HPDE6-E6E7 (cell line): ENCODE data around the gene PPAN.

ENCODE experiments used
- DNase-seq: peaks from one replicate; pipeline ENCODE4 v3.0.0; 2011; ENCODE audit warnings: missing footprints; ENCODE audit errors: extremely low spot score

The PPAN gene

GRCh38 chr19:10141479-10141878 lies 35.3 kb downstream of the PPAN start:
- no peak for DNase-seq

- DNase-seq = no peak
Measured at GRCh38 chr19:10141973-10142372, 35.8 kb downstream of the PPAN start.

- no peak for DNase-seq
Measured at GRCh38 chr19:10142701-10143375, 36.7 kb downstream of the PPAN start.

GRCh38 chr19:10143681-10144080 lies 37.5 kb downstream of the PPAN start:
- DNase-seq = no peak

GRCh38 chr19:10144361-10144760 lies 38.2 kb downstream of the PPAN start:
- no peak for DNase-seq

- no peak for DNase-seq
Measured at GRCh38 chr19:10145031-10145430, 38.9 kb downstream of the PPAN start.

GRCh38 chr19:10146142-10146541 lies 40.0 kb downstream of the PPAN start:
- DNase-seq = no peak

- no peak for DNase-seq
Measured at GRCh38 chr19:10149427-10149826, 43.3 kb downstream of the PPAN start.

GRCh38 chr19:10151521-10151920 lies 45.4 kb downstream of the PPAN start:
- DNase-seq = no peak

GRCh38 chr19:10152100-10152499 lies 45.9 kb downstream of the PPAN start:
- DNase-seq = no peak

- no peak for DNase-seq
Measured at GRCh38 chr19:10155839-10156238, 49.7 kb downstream of the PPAN start.

GRCh38 chr19:10158071-10158470 lies 51.9 kb downstream of the PPAN start:
- DNase-seq = no peak

GRCh38 chr19:10158485-10158884 lies 52.3 kb downstream of the PPAN start:
- no peak for DNase-seq

GRCh38 chr19:10159610-10160009 lies 53.4 kb downstream of the PPAN start:
- DNase-seq = no peak
